HG03442 (cell line): Measurements from ENCODE around the gene TES.
A peak's percentile ranks its signal among the peaks of the same experiment; 100 is the strongest.

Experiments used
- ATAC-seq: cut with Tn5 transposase; IDR thresholded peaks from one replicate; pipeline ENCODE4 v1.9.1; 2021; ENCODE audit warnings: mild to moderate bottlenecking, moderate library complexity; ENCODE audit not compliant: unreplicated experiment

The TES gene

GRCh38 chr7:116193329-116194087 is 16.8 kb upstream of the TES start:
- no peak for ATAC-seq

GRCh38 chr7:116194115-116194514 is 16.2 kb upstream of the TES start:
- no peak for ATAC-seq

- ATAC-seq: no peak
These were observed 14.9 kb upstream of the TES start for GRCh38 chr7:116195451-116195850.

- no peak for ATAC-seq
These were observed 13.4 kb upstream of the TES start for GRCh38 chr7:116196947-116197346.

- no peak for ATAC-seq
These were observed 13.0 kb upstream of the TES start for GRCh38 chr7:116197360-116197759.

GRCh38 chr7:116198748-116199410 is 11.5 kb upstream of the TES start:
- no peak for ATAC-seq

- no peak for ATAC-seq
These were observed 9.4 kb upstream of the TES start for GRCh38 chr7:116200963-116201362.

- no peak for ATAC-seq
These were observed 4.2 kb upstream of the TES start for GRCh38 chr7:116206141-116206540.

- ATAC-seq: no peak
These were observed 1.4 kb upstream of the TES start for GRCh38 chr7:116208919-116209318.

GRCh38 chr7:116209561-116210070 is 723 bp upstream of the TES start:
- ATAC-seq: no peak

GRCh38 chr7:116211006-116211912 is 920 bp downstream of the TES start:
- ATAC-seq: peak; percentile 65

GRCh38 chr7:116211913-116212596 is 1.7 kb downstream of the TES start:
- no peak for ATAC-seq

GRCh38 chr7:116212869-116213268 is 2.5 kb downstream of the TES start:
- ATAC-seq: no peak

- no peak for ATAC-seq
These were observed 3.2 kb downstream of the TES start for GRCh38 chr7:116213361-116214130.

- ATAC-seq: no peak
These were observed 4.6 kb downstream of the TES start for GRCh38 chr7:116214921-116215320.

- ATAC-seq: no peak
These were observed 5.2 kb downstream of the TES start for GRCh38 chr7:116215551-116215950.

GRCh38 chr7:116216956-116217571 is 6.7 kb downstream of the TES start:
- no peak for ATAC-seq

GRCh38 chr7:116218051-116218645 is 7.8 kb downstream of the TES start:
- no peak for ATAC-seq

- ATAC-seq: no peak
These were observed 8.4 kb downstream of the TES start for GRCh38 chr7:116218747-116219146.
